HepG2 (cell line): Measurements from ENCODE around the gene CLCNKA. TPM values are rescaled to one million over a fixed set of nuclear protein-coding genes. Genes with fewer than 3 reads are reported as not detected.

ENCODE experiments used
- ATAC-seq: fragments of 200-7000 bp; cut with Tn5 transposase; 3 replicates; pipeline ENCODE4 v1.9.1; 2020; ENCODE audit warnings: mild to moderate bottlenecking, moderate library complexity
- BruUV-seq: library from RNA; stranded (reverse); fragments of 400-500 nt; replicated peaks from 2 replicates; lab custom pipeline; 2021; lab: Mats Ljungman, UMichigan
- CTCF ChIA-PET: fragments of 300-600 bp; formaldehyde crosslinking; extraction: SDS; loops from one replicate; lab custom pipeline; 2021; ENCODE audit warnings: low total read pairs, inconsistent platforms, low intra/inter-chr PET ratio; lab: Yijun Ruan, JAX
- POLR2A ChIA-PET: fragments of 350-600 bp; sonication (Branson Sonifier 250); formaldehyde crosslinking; loops from one replicate; lab custom pipeline; 2020; ENCODE audit warnings: antibody characterized with exemption, inconsistent platforms; lab: Yijun Ruan, JAX
- DNase-seq: peaks from one replicate; pipeline ENCODE4 v3.0.0-alpha.2; 2015; ENCODE audit warnings: low spot score
- FAIRE-seq: peaks from 3 replicates; lab custom pipeline; 2011; peaks lifted over from hg19 to GRCh38; lab: Jason Lieb, UNC
- H2AFZ ChIP-seq: one replicate; pipeline ENCODE4 v1.6.1; 2011; ENCODE audit warnings: low read length, inconsistent platforms
- H3K27ac ChIP-seq: fragments of 300-600 bp; 3 replicates; pipeline ENCODE4 v1.8.0; 2011; ENCODE audit warnings: mixed run types, mild to moderate bottlenecking, mixed read lengths, low read length, inconsistent platforms; ENCODE audit not compliant: insufficient read depth; ENCODE audit errors: extremely low read length
- H3K27me3 ChIP-seq, 2 experiments: fragments of 200-600 bp in 1 of 2; 2 replicates in 1 of 2; 3 replicates in 1 of 2; pipeline versions ENCODE4 v1.6.0 to v1.8.0; 2011; ENCODE audit warnings: low read length in 2 of 2, mild to moderate bottlenecking in 2 of 2, moderate library complexity in 2 of 2, inconsistent platforms in 1 of 2; ENCODE audit not compliant: insufficient read depth in 2 of 2, control insufficient read depth in 1 of 2
- H3K36me3 ChIP-seq, 2 experiments: fragments of 200-600 bp in 1 of 2; replicated peaks in 1 of 2; 2 replicates in 1 of 2; 3 replicates in 1 of 2; pipeline versions ENCODE4 v1.5.1 to v1.8.0; 2011; ENCODE audit warnings: low read length in 2 of 2, inconsistent platforms in 1 of 2; ENCODE audit not compliant: insufficient read depth in 2 of 2, control insufficient read depth in 1 of 2
- H3K4me1 ChIP-seq: 2 replicates; pipeline ENCODE4 v1.5.1; 2012; ENCODE audit warnings: low read length, inconsistent platforms; ENCODE audit not compliant: insufficient read depth
- H3K4me2 ChIP-seq: 2 replicates; pipeline ENCODE4 v1.6.0; 2011; ENCODE audit warnings: low read depth, low read length, inconsistent platforms
- H3K4me3 ChIP-seq, 3 experiments: fragments of 200-600 bp in 1 of 3; sonication (generic), shearing (Covaris generic) in 1 of 3; replicated peaks in 1 of 3; 2 replicates each; pipeline ENCODE4 v1.5.1; 2011 to 2016; ENCODE audit warnings: low read length in 3 of 3, inconsistent platforms in 2 of 3, low read depth in 2 of 3, mild to moderate bottlenecking in 2 of 3, control low read depth in 1 of 3, mixed read lengths in 1 of 3; ENCODE audit not compliant: insufficient read depth in 1 of 3
- H3K79me2 ChIP-seq: one replicate; pipeline ENCODE4 v1.6.1; 2011; ENCODE audit warnings: low read length, inconsistent platforms; ENCODE audit not compliant: insufficient read depth
- H3K9ac ChIP-seq: 2 replicates; pipeline ENCODE4 v1.6.0; 2011; ENCODE audit warnings: mild to moderate bottlenecking, low read depth, low read length, inconsistent platforms; ENCODE audit not compliant: insufficient read depth
- H3K9me3 ChIP-seq: 2 replicates; pipeline ENCODE4 v1.5.1; 2012; ENCODE audit warnings: mild to moderate bottlenecking, low read length
- H4K20me1 ChIP-seq: 2 replicates; pipeline ENCODE4 v1.6.0; 2011; ENCODE audit warnings: inconsistent platforms, mild to moderate bottlenecking, low read length, moderate library complexity; ENCODE audit not compliant: insufficient read depth
- AGO1 ChIP-seq: fragments of 200-400 bp; formaldehyde crosslinking; IDR thresholded peaks from 2 replicates; pipeline ENCODE4 v1.6.1; 2017; ENCODE audit warnings: mild to moderate bottlenecking, low read depth, low read length, moderate library complexity; ENCODE audit not compliant: poor library complexity, severe bottlenecking
- CCDC6 ChIP-seq: sonication (generic); formaldehyde crosslinking; IDR thresholded peaks from 2 replicates; pipeline ENCODE4 v1.8.1; 2022; ENCODE audit warnings: mild to moderate bottlenecking, missing genetic modification reagents, moderate library complexity
- CENPX ChIP-seq: sonication (generic); formaldehyde crosslinking; IDR thresholded peaks from 2 replicates; pipeline ENCODE4 v1.9.0; 2021; ENCODE audit warnings: mild to moderate bottlenecking, missing genetic modification reagents, moderate library complexity
- CREB1 ChIP-seq, 2 experiments: fragments of 450-650 bp in 1 of 2; IDR thresholded peaks; 2 replicates each; pipeline ENCODE4 v1.6.1; 2016 to 2017; ENCODE audit warnings: control low read depth in 1 of 2, mild to moderate bottlenecking in 1 of 2, missing compliant biosample characterization in 1 of 2, missing genetic modification characterization in 1 of 2
- IKZF4 ChIP-seq: sonication (generic); formaldehyde crosslinking; IDR thresholded peaks from 2 replicates; pipeline ENCODE4 v1.5.1; 2020; ENCODE audit warnings: borderline replicate concordance, mild to moderate bottlenecking, low read depth, missing genetic modification reagents; ENCODE audit errors: not compliant biosample characterization
- JUND ChIP-seq: sonication (generic); formaldehyde crosslinking; IDR thresholded peaks from 2 replicates; pipeline ENCODE4 v1.8.0; 2022; ENCODE audit warnings: mild to moderate bottlenecking, missing genetic modification reagents
- NR1H2 ChIP-seq: sonication (generic); formaldehyde crosslinking; IDR thresholded peaks from 2 replicates; pipeline ENCODE4 v1.8.1; 2022; ENCODE audit warnings: low read depth, missing genetic modification reagents, borderline replicate concordance
- ZNF543 ChIP-seq: sonication (generic); formaldehyde crosslinking; IDR thresholded peaks from 2 replicates; pipeline ENCODE4 v1.4.0; 2020; ENCODE audit warnings: mild to moderate bottlenecking, missing genetic modification reagents
- ZNF724P ChIP-seq: sonication (generic); formaldehyde crosslinking; IDR thresholded peaks from 2 replicates; pipeline ENCODE4 v1.8.0; 2022; ENCODE audit warnings: missing genetic modification reagents, borderline replicate concordance
- ZNF740 ChIP-seq: sonication (generic); formaldehyde crosslinking; IDR thresholded peaks from 2 replicates; pipeline ENCODE4 v1.4.0; 2020; ENCODE audit warnings: missing genetic modification reagents
- ZZZ3 ChIP-seq: sonication (generic); formaldehyde crosslinking; IDR thresholded peaks from 2 replicates; pipeline ENCODE4 v1.4.0; 2020; ENCODE audit warnings: missing genetic modification reagents, mild to moderate bottlenecking, borderline replicate concordance
- WGBS: methylation state at CpG from one replicate; pipeline ENCODE4 v1.1.6; 2017; ENCODE audit warnings: low lambda C conversion rate; 5-methylcytosine and 5-hydroxymethylcytosine counted together
- in situ Hi-C: cut with HindIII; loops from 2 replicates; pipeline ENCODE4 v1.10.0; 2017; ENCODE audit warnings: low pct_unique_long_range_greater_than_20kb; ENCODE audit not compliant: extremely low pct_ligation_motif_present
- intact Hi-C: fragments of 100-400 bp; cut with micrococcal nuclease; formaldehyde crosslinking; loops from one replicate; pipeline ENCODE4 v1.10.0; 2022; ENCODE audit not compliant: unreplicated experiment
- polyA plus RNA-seq, 8 experiments: library from polyadenylated mRNA; depleted of rRNA in 3 of 8; stranded (reverse) in 7 of 8; unstranded in 1 of 8; fragments of >200 nt; fragmentation: Illumina TruSeq in 4 of 8; extraction: Trizol in 4 of 8; gene quantifications; 2 replicates each; pipeline versions ENCODE4 v1.2.1 to v1.2.3, GENCODE V29; 2011 to 2016; ENCODE audit warnings: low read depth in 4 of 8, missing spikeins in 1 of 8, mixed read lengths in 1 of 8; ENCODE audit not compliant: insufficient read depth in 1 of 8
- total RNA-seq, 5 experiments: library from RNA; depleted of rRNA; stranded (reverse); fragments of >200 nt; fragmentation: Illumina TruSeq; extraction: Trizol; gene quantifications; 2 replicates each; pipeline ENCODE4 v1.2.3, GENCODE V29; 2016; ENCODE audit warnings: low read depth in 1 of 5
- TF ChIP-seq, protein P1 (sequence below): sonication (generic); formaldehyde crosslinking; IDR thresholded peaks from 2 replicates; pipeline ENCODE4 v1.8.0; 2022; ENCODE audit warnings: low read depth, missing genetic modification reagents
- TF ChIP-seq, protein P2 (sequence below): sonication (generic); formaldehyde crosslinking; IDR thresholded peaks from 2 replicates; pipeline ENCODE4 v1.4.0; 2020; ENCODE audit warnings: missing genetic modification reagents

The CLCNKA gene
- total and polyA plus RNA-seq, 2 of the 13 experiments (the other 11 are each of a cell fraction or from before 2014, with no cell fraction given) = 0.03 TPM; not detected in 1

GRCh38 chr1:16076031-16076864 lies 54.4 kb downstream of the CLCNKA start (continued):
- TF ChIP-seq NR1H2 (CRISPR knock-in tag) (no peak), JUND (CRISPR knock-in tag) (no peak), CCDC6 (CRISPR knock-in tag) (no peak), IKZF4 (CRISPR knock-in tag) (no peak), ZNF543 (CRISPR knock-in tag) (no peak), CREB1 (IDR thresholded peaks at IDR 0.05) (peak; percentile 44; the same call in 1 of the 2 replicates), CREB1 (CRISPR knock-in tag; IDR thresholded peaks at IDR 0.05) (no peak), CENPX (CRISPR knock-in tag) (no peak), ZZZ3 (no peak)
- TF ChIP-seq, protein P1, sequence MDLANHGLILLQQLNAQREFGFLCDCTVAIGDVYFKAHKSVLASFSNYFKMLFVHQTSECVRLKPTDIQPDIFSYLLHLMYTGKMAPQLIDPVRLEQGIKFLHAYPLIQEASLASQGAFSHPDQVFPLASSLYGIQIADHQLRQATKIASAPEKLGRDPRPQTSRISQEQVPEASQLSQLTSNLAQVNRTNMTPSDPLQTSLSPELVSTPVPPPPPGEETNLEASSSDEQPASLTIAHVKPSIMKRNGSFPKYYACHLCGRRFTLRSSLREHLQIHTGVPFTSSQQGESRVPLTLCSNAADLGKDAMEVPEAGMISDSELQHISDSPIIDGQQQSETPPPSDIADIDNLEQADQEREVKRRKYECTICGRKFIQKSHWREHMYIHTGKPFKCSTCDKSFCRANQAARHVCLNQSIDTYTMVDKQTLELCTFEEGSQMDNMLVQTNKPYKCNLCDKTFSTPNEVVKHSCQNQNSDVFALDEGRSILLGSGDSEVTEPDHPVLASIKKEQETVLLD (CRISPR knock-in tag) = no peak

- WGBS = 36% methylated on average over 10 of the region's 11 CpGs
- TF ChIP-seq, protein P2, sequence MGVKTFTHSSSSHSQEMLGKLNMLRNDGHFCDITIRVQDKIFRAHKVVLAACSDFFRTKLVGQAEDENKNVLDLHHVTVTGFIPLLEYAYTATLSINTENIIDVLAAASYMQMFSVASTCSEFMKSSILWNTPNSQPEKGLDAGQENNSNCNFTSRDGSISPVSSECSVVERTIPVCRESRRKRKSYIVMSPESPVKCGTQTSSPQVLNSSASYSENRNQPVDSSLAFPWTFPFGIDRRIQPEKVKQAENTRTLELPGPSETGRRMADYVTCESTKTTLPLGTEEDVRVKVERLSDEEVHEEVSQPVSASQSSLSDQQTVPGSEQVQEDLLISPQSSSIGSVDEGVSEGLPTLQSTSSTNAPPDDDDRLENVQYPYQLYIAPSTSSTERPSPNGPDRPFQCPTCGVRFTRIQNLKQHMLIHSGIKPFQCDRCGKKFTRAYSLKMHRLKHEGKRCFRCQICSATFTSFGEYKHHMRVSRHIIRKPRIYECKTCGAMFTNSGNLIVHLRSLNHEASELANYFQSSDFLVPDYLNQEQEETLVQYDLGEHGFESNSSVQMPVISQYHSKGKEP (CRISPR knock-in tag) = no peak
- no peak for TF ChIP-seq ZNF724P (CRISPR knock-in tag)
- TF ChIP-seq ZNF740 (CRISPR knock-in tag) = no peak
- no peak for TF ChIP-seq AGO1
Observed at GRCh38 chr1:16076865-16077238, 55.0 kb downstream of the CLCNKA start.

More at GRCh38 chr1:16076865-16077238, 55.0 kb downstream of the CLCNKA start:
- no peak overlapping the region for H3K4me3 ChIP-seq
- in situ Hi-C loops (loop anchor here (5.0 kb wide), 2 partner anchors 105 to 165 kb away; no protein-coding TSS in a partner anchor), intact Hi-C loops (loop anchor here (10.0 kb wide), 1 partner anchor 68 kb away; no protein-coding TSS in a partner anchor)
- FAIRE-seq = no peak
- no TSS peak for BruUV-seq
- no peak overlapping the region for H3K27ac ChIP-seq
- H3K4me1 ChIP-seq = peaks cover 55% of the 10 kb centered on the region
- no peaks in the 10 kb centered on the region for H3K9me3 ChIP-seq
- ATAC-seq = no peak
- H3K4me2 ChIP-seq = no peak overlapping the region
- H4K20me1 ChIP-seq = no peaks in the 10 kb centered on the region
- H3K9ac ChIP-seq = no peak overlapping the region
- no peaks in the 10 kb centered on the region for H3K36me3 ChIP-seq
- no peak overlapping the region for H2AFZ ChIP-seq
- H3K27me3 ChIP-seq = peaks cover 3 to 40% of the 10 kb centered on the region in 2 experiments
- ChIA-PET CTCF (interaction anchor here (1.3 kb wide), 1 partner anchor 111 kb away, joined by 5 read pairs; no protein-coding TSS in a partner anchor), POLR2A (interaction anchor here (1.2 kb wide), 1 partner anchor 67 kb away, joined by 3 read pairs; no protein-coding TSS in a partner anchor)
- H3K79me2 ChIP-seq = no peaks in the 10 kb centered on the region
- no peak for DNase-seq
